MM.1S (cell line): Measurements from ENCODE around the gene DUSP3.

Experiments used
- DNase-seq: peaks from one replicate; pipeline ENCODE4 v3.0.0-alpha.2; 2015
- H2AFZ ChIP-seq: fragments of 300-600 bp; sonication (generic); 2 replicates; pipeline ENCODE4 v1.6.0; 2016; ENCODE audit warnings: antibody characterized with exemption, low read length
- H3F3A ChIP-seq: fragments of 300-600 bp; sonication (generic); 2 replicates; pipeline ENCODE4 v1.6.1; 2016; ENCODE audit warnings: mild to moderate bottlenecking, antibody characterized with exemption, low read length, moderate library complexity, mixed read lengths; ENCODE audit not compliant: insufficient read depth
- H3K27ac ChIP-seq: fragments of 300-600 bp; sonication (generic); 2 replicates; pipeline ENCODE4 v1.5.1; 2016; ENCODE audit warnings: mild to moderate bottlenecking, low read length
- H3K27me3 ChIP-seq: fragments of 300-600 bp; sonication (generic); replicated peaks from 2 replicates; pipeline ENCODE4 v1.6.0; 2016; ENCODE audit warnings: low read length; ENCODE audit not compliant: insufficient read depth
- H3K36me3 ChIP-seq: fragments of 300-600 bp; sonication (generic); replicated peaks from 2 replicates; pipeline ENCODE4 v1.6.1; 2016; ENCODE audit warnings: mild to moderate bottlenecking, low read length, mixed read lengths; ENCODE audit not compliant: insufficient read depth
- H3K4me1 ChIP-seq: fragments of 300-600 bp; sonication (generic); 2 replicates; pipeline ENCODE4 v1.6.1; 2016; ENCODE audit warnings: low read length, mixed read lengths
- H3K4me2 ChIP-seq: fragments of 300-600 bp; sonication (generic); 2 replicates; pipeline ENCODE4 v1.6.0; 2016; ENCODE audit warnings: low read depth, low read length
- H3K4me3 ChIP-seq: fragments of 300-600 bp; sonication (generic); 2 replicates; pipeline ENCODE4 v1.5.1; 2016; ENCODE audit warnings: low read length, mixed read lengths
- H3K79me2 ChIP-seq: fragments of 300-600 bp; sonication (generic); 2 replicates; pipeline ENCODE4 v1.6.1; 2016; ENCODE audit warnings: mixed run types, low read length, mixed read lengths
- H3K9ac ChIP-seq: fragments of 300-600 bp; sonication (generic); 2 replicates; pipeline ENCODE4 v1.6.1; 2016; ENCODE audit warnings: low read length, mixed read lengths
- H3K9me2 ChIP-seq: fragments of 300-600 bp; sonication (generic); replicated peaks from 2 replicates; pipeline ENCODE4 v1.6.1; 2016; ENCODE audit warnings: mild to moderate bottlenecking, low read length, mixed read lengths; ENCODE audit not compliant: insufficient read depth
- H3K9me3 ChIP-seq: fragments of 300-600 bp; sonication (generic); replicated peaks from 2 replicates; pipeline ENCODE4 v1.6.1; 2016; ENCODE audit warnings: mild to moderate bottlenecking, low read length, mixed read lengths; ENCODE audit not compliant: insufficient read depth
- H4K20me1 ChIP-seq: fragments of 300-600 bp; sonication (generic); 2 replicates; pipeline ENCODE4 v1.6.1; 2016; ENCODE audit warnings: mild to moderate bottlenecking, low read length, moderate library complexity, mixed read lengths; ENCODE audit not compliant: insufficient read depth
- EZH2 ChIP-seq: fragments of 300-600 bp; sonication (generic); optimal IDR thresholded peaks from 2 replicates; pipeline ENCODE3; 2017; ENCODE audit warnings: low read depth, mild to moderate bottlenecking, antibody characterized with exemption, low read length, mixed read lengths
- EZH2phosphoT487 ChIP-seq: fragments of 300-600 bp; sonication (generic); IDR thresholded peaks from 2 replicates; pipeline ENCODE4 v1.6.1; 2018; ENCODE audit warnings: antibody characterized with exemption, low read length
- TF ChIP-seq, protein P1 (sequence below): fragments of 300-600 bp; sonication (generic); IDR thresholded peaks from 2 replicates; pipeline ENCODE4 v1.5.1; 2016; ENCODE audit warnings: antibody characterized with exemption, low read length, mixed read lengths

Gene DUSP3

DNA sequence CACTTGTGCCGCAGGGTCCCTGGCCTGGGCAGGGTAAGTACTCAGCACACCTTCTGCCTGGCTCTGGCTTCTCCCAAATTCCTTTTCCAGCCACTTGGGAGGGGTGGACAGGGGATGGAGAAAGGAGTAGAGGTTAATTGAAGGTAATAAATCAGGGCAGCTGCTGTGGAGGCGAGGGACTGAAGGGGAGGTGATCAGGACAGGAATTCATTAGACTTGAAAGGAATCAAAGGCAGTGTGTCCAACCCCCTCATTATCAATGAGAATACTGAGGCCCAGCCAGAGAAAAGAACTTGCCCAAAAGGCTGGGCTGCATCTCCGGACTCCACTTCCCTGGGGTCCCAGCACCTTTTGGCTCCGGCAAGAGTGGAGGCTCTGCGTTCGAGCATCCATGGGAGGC, 22.6 kb downstream of the DUSP3 start:
- Histone ChIP-seq H3K4me3 (no peak overlapping the region), H3K27me3 (peaks cover 86% of the 10 kb centered on the region), H3K9me2 (no peaks in the 10 kb centered on the region), H3K27ac (no peak overlapping the region), H3F3A (no peaks in the 10 kb centered on the region), H4K20me1 (no peaks in the 10 kb centered on the region), H3K79me2 (no peaks in the 10 kb centered on the region), H2AFZ (no peak overlapping the region), H3K4me2 (no peak overlapping the region), H3K4me1 (no peaks in the 10 kb centered on the region), H3K36me3 (no peaks in the 10 kb centered on the region), H3K9ac (no peak overlapping the region), H3K9me3 (no peaks in the 10 kb centered on the region)
- TF ChIP-seq EZH2phosphoT487, result no peak
- DNase-seq, result no peak

DNA sequence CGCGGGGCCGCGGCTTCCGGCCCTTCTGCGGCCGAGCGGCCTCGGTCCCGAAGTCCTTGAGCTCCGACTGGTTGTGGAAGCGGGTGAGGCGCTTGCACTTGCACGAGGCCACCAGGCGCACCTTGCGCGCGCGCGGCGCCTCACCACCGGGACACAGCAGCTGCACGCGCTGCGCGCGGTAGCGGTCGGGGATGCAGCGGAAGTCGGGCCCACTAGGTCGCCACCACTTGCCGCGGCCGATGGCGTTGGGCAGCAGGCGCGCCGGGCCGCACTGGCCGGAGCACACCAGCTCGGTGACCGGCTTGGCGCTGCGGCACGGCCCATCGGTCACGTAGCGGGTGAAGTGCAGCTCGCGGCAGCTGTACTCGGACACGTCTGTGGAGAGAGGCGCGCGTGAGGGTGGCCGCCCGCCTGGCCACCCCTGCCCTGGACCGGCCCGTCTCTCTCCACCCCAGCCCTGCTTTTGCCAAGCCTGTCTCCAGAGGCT, 23.3 kb downstream of the DUSP3 start:
- no peak overlapping the region for H3K27ac ChIP-seq
- no peaks in the 10 kb centered on the region for H3F3A ChIP-seq
- H4K20me1 ChIP-seq, result no peaks in the 10 kb centered on the region
- H2AFZ ChIP-seq, result no peak overlapping the region
- no peaks in the 10 kb centered on the region for H3K9me3 ChIP-seq
- no peaks in the 10 kb centered on the region for H3K9me2 ChIP-seq
- no peak for TF ChIP-seq EZH2
- TF ChIP-seq EZH2phosphoT487, result no peak
- TF ChIP-seq, protein P1, sequence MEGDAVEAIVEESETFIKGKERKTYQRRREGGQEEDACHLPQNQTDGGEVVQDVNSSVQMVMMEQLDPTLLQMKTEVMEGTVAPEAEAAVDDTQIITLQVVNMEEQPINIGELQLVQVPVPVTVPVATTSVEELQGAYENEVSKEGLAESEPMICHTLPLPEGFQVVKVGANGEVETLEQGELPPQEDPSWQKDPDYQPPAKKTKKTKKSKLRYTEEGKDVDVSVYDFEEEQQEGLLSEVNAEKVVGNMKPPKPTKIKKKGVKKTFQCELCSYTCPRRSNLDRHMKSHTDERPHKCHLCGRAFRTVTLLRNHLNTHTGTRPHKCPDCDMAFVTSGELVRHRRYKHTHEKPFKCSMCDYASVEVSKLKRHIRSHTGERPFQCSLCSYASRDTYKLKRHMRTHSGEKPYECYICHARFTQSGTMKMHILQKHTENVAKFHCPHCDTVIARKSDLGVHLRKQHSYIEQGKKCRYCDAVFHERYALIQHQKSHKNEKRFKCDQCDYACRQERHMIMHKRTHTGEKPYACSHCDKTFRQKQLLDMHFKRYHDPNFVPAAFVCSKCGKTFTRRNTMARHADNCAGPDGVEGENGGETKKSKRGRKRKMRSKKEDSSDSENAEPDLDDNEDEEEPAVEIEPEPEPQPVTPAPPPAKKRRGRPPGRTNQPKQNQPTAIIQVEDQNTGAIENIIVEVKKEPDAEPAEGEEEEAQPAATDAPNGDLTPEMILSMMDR, result no peak
- no peaks in the 10 kb centered on the region for H3K4me1 ChIP-seq
- no peak overlapping the region for H3K9ac ChIP-seq
- no peaks in the 10 kb centered on the region for H3K36me3 ChIP-seq
- H3K79me2 ChIP-seq, result no peaks in the 10 kb centered on the region
- no peak overlapping the region for H3K4me3 ChIP-seq
- H3K27me3 ChIP-seq, result peaks cover 93% of the 10 kb centered on the region
- H3K4me2 ChIP-seq, result no peak overlapping the region
- no peak for DNase-seq

DNA sequence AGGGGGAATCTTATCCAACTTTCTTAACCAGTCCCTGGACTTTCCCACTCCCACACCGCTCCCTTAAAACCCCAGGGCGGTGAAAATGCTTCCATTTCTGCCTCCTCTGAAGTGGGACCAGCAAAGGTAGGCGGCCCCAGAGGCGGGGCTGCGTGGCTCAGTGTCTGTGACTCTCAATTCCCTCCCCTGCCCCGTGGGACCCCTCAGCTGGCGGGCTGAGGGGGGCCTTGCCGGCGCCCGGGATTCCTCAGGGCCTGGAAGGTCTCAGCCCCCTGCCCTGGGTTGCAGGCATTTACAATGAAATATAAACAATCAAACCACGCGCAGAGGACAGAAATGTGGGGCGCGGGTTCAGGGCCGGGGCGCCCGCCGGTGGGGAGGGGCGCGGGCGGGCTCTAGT, 23.8 kb downstream of the DUSP3 start:
- Histone ChIP-seq H3K27me3 (peaks cover 95% of the 10 kb centered on the region), H3K9me3 (no peaks in the 10 kb centered on the region), H3K4me3 (no peak overlapping the region), H3K9me2 (no peaks in the 10 kb centered on the region), H3K36me3 (no peaks in the 10 kb centered on the region), H3K27ac (no peak overlapping the region), H3K79me2 (no peaks in the 10 kb centered on the region), H3K4me2 (no peak overlapping the region), H2AFZ (no peak overlapping the region), H4K20me1 (no peaks in the 10 kb centered on the region), H3K4me1 (no peaks in the 10 kb centered on the region), H3F3A (no peaks in the 10 kb centered on the region), H3K9ac (no peak overlapping the region)
- DNase-seq, result no peak
- TF ChIP-seq EZH2phosphoT487, result no peak
- TF ChIP-seq EZH2, result no peak
- TF ChIP-seq, protein P1, result no peak

DNA sequence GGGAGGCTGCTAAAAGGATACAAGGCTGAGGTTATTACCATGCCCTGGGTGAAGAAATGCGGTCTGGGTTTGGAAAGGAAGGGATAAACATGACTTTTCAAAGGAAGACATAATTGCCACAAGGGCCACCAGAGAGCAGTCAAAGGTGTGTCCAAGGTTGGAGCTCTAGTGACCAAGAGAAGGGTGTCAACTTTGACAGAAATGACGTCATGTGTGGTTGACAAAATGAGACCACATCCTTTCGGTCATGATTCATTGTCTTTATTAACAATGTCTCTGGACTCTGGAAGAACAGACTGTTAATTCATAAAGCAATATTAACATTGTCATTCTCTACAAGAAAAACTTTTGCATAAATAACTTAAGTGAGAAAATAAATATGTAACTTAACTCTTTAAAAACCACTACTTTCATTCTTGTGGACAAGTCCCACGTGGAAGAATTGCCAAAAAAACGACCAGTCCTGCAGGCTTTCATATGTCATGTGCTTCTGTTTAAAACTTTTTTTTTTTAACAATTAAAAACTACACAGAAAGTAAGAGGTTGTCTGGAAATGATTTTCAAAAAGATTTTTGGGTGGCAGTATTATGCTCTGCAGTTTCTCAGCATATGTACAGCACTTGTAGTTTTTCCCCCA, 25.2 kb downstream of the DUSP3 start:
- H3K27me3 ChIP-seq, result peaks cover 93% of the 10 kb centered on the region
- H3F3A ChIP-seq, result no peaks in the 10 kb centered on the region
- H3K79me2 ChIP-seq, result no peaks in the 10 kb centered on the region
- no peaks in the 10 kb centered on the region for H3K36me3 ChIP-seq
- H4K20me1 ChIP-seq, result no peaks in the 10 kb centered on the region
- H2AFZ ChIP-seq, result no peak overlapping the region
- no peaks in the 10 kb centered on the region for H3K9me3 ChIP-seq
- no peak overlapping the region for H3K9ac ChIP-seq
- no peak overlapping the region for H3K27ac ChIP-seq
- H3K4me2 ChIP-seq, result no peak overlapping the region
- H3K4me1 ChIP-seq, result no peaks in the 10 kb centered on the region
- TF ChIP-seq, protein P1, result no peak
- no peak for TF ChIP-seq EZH2phosphoT487
- TF ChIP-seq EZH2, result no peak
- no peak for DNase-seq
- H3K4me3 ChIP-seq, result no peak overlapping the region
- no peaks in the 10 kb centered on the region for H3K9me2 ChIP-seq
